ENCODE measurements around the gene FOXL2NB.
A peak's percentile ranks its signal among the peaks of the same experiment; 100 is the strongest.

FOXL2NB gene

GRCh38 chr3:138945709-138946662, 1.0 kb upstream of the FOXL2NB start:
- peak; percentile 39 for DNase-seq

DNA sequence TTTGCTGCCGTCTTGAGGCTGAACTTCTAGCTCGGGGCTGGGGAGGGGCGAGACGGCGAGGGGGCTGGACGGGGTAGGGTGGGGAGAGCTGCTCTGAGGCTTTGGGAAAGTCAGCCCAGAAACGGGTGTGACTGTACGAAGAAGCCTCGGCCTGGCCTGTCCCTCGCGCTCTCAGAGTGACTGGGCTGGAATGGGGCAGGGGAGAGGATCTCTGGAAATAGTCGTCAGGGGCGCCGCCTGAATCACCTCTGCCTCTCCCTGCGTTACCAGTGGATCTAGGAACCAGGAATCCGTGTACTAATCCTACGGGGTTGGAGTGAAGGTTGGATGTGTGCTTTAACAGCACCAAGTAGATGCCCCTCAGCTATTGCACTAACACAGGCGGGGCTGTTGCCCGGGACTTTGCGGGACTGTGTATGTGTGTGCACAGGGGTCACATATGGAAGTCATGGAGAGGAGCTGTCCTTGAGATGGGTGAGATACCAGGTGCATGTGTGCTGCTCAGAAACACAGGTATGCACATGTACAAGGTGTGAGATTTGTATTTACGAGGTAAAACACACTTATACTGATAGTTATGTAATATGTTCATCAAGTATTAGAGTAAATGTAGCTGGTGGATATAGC, 591 bp downstream of the FOXL2NB start:
- no peak for DNase-seq

DNA sequence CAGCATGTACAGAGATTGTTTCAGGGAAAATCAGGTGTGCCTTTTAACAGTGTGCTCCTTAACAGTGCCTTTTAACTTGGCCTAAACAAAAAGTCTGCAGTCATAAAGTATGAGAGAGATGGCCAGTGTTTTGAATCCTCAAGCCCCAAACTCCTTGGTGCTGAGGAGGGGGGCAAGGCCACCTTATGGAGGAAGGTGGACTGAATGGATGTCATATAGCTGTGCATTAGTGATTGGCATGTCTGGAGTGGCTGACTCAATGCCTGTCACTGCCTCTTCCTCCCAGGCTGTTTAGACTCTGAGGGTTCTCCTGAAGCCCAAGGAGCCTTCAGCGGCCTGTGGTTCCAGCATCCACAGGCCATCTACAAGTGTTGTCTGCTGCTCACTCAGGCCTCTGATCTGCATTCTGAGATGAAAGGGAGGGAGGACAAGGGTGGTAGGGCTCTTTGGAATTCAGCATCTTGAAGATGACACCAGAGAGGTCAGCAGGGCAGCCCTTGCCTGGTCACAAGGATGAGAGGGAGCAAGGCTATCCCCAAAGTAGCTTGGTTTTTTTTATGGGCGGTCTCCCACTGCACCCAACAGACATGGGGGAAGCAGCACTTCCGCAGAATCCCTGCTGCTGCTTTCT, 1.5 kb downstream of the FOXL2NB start:
- no peak for DNase-seq

- DNase-seq: no peak
Measured at GRCh38 chr3:138949002-138949418, 2.0 kb downstream of the FOXL2NB start.

DNA sequence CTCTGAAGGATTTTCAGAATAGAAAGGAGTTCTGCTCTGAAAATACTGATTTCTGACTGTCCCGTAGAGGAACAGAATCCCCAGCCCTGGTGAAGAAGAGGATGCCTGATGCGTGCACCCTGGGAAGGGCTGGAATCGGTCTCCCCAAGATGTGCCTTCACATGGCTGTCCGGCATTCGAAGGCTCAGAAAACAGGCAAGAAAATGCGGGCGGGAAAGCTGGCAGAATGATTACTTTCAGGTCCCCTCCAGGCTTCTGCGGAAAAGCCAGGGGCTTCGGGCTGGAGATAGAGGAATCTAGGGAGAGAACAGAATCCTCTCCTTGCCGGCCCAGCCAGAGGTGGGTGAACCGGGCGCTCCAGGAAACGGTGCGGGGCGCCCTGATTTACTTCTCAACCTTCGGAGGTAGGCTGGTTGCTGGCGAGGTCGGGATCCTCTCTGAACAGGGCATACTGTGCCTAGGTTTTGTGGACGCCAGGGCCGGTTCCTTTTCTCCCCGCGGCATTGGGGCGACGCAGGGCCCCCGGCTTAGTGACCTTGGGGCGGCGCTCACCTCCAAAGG, 2.5 kb downstream of the FOXL2NB start:
- no peak for DNase-seq

- DNase-seq: no peak
Measured at GRCh38 chr3:138950006-138950644, 3.1 kb downstream of the FOXL2NB start.

- no peak for DNase-seq
Measured at GRCh38 chr3:138950701-138951100, 3.7 kb downstream of the FOXL2NB start.

- no peak for DNase-seq
Measured at GRCh38 chr3:138960417-138960852, 13.4 kb downstream of the FOXL2NB start.

GRCh38 chr3:138962854-138963560, 16.0 kb downstream of the FOXL2NB start:
- DNase-seq: no peak

DNA sequence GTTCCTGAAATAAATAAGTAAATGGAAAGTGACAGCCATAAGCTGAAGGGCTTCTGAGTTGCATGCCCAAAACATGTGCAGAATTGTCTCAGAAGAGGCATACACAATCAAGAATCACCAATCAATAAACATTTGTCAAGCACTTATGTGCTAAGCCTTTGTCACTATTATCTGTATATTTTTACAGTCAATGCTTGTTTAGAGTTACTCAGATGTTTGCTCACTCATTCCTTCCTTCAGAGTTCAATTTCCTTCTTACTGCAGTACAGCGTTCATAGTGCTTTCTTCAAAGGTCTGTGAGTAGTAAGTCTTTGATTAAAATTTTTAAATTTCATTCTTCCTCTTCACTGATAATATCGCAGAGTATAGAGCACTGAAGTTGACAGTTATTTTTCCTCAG, 17.2 kb downstream of the FOXL2NB start:
- no peak for DNase-seq

DNA sequence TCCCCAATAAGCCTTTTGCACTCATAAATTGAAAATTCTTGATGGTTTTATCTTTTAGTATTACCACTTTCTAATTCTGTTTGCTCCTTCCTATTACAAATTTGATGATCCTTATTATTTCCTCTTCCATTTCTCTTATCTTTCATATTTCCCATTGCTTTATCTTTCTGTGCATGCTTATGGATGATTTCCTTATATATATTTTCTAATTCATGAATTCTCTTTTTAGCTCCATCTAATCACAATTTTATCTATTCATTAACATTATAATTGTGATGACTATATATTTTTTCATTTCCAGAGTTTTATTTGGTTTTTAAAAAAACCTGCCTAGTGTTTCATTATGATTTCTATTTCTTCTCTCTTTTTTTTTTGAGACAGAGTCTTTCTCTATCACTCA, 17.9 kb downstream of the FOXL2NB start:
- DNase-seq: no peak

GRCh38 chr3:138971766-138972320, 24.8 kb downstream of the FOXL2NB start:
- no peak for DNase-seq

- DNase-seq: no peak
Measured at GRCh38 chr3:138972941-138973340, 25.9 kb downstream of the FOXL2NB start.

- DNase-seq: no peak
Measured at GRCh38 chr3:138974462-138974861, 27.4 kb downstream of the FOXL2NB start.

DNA sequence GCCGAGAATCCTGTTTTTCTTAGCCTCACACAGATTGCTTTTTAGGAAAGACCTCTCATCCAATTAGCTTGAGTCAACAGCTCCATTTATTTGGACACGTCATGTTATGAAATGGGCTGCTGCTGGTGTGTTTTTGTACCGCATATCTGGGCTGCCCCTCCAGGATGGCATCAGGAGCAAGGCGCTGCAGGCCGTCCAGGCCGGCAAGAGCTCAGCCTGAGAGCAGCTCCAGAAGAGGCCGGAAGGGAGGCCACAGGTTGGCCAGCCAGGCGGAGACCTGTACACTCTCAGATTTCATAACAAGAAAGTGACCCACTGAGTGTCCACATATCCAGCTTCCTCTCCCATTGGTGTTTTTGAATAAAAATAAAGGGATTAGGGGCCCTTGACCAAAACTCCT, 28.3 kb downstream of the FOXL2NB start:
- no peak for DNase-seq

DNA sequence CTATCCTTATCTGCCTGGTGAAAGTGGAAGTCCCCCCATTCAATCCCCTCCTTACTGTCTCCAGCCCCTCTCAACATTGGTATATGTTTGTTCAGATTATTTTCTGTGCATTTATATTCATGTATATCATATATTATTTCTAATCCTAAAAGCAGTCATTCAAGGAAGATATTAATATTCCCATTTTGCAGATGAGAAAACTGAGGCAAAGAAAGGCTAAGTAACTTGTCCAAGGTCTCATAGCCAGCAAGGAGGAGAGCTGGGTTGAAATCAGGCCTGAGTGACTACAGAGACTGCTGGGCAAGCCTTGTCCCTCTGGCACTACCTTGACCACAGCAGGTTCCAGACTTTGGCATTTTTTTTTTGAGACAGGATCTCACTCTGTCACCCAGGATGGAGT, 29.0 kb downstream of the FOXL2NB start:
- DNase-seq: no peak

GRCh38 chr3:138984816-138985215, 37.8 kb downstream of the FOXL2NB start:
- DNase-seq: no peak

DNA sequence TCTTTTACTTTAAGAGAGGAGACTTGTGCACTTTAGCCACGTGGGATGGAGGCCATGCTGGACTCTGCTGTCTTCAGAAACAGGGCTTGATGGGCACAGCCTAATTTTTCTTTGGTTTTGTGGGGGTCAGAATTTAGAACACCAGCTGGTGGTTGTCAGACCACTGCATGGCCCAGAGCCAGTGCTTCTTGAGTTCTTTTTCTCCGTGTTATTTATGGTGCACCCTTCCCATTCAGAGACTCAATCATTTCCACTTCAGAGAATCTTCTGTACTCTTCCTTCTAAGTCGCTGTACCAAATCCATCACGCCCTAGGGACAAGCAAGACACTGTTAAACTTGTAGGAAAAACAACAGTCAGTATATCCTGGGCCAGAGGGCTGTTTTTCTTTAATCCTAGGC, 38.9 kb downstream of the FOXL2NB start:
- DNase-seq: no peak

- DNase-seq: no peak
Measured at GRCh38 chr3:138987181-138987580, 40.2 kb downstream of the FOXL2NB start.

DNA sequence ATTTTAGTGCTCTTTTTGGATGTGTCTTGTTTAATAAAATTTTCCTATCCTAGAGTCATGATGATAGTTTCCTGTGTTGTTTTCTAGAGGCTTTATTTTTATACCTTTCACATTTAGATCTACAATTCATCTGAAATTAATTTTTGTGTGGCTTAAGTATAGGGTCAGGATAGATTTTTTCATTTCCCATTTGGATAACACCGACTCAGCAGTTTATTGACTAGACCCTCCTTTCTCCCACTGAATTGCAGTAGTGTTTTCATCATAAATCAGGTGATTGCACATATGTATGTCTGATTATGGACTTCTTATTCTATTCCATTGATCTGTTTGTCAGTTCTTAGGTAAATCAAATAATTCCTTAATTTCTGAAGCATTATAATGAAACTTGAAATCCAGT, 48.7 kb downstream of the FOXL2NB start:
- DNase-seq: no peak
